ENCODE data around the gene SOCS2. TPM values are rescaled to one million over a fixed set of nuclear protein-coding genes. Genes with fewer than 3 reads are reported as not detected.

Gene SOCS2
- total and polyA plus RNA-seq, 2 of the 13 experiments (the other 11 are each of a cell fraction or from before 2014, with no cell fraction given), result 0.62 to 1.5 TPM

DNA sequence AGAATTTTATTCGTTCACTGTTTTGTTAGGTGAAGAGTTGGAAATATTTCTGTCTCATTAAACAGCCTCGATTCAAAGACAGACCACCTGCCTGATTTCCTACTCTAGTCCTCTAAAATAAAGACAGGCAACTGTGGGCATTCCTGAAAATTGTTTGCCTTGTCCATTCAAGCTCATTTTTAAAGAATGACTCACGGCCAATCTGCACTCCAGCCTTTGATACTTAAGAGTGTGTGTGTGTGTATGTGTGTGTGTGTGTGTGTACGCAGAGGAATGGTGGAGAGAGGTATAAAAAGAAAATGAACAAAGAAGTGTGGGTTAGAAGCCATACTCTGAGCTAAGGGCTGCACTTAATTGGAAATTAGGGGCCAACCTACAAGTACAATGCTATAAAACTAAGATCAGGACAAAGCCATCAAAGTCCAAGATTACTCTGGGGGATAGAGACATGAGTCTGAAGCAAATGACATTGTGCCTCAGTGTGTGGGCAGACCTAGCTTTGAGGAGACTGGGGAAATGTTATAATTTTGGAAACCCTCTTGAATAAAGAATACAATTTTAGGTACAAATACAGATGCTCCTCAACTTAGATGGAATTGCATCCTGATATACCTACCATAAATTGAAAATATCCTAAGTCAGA, 45.6 kb upstream of the SOCS2 start (continued):
- TF ChIP-seq, protein P1, sequence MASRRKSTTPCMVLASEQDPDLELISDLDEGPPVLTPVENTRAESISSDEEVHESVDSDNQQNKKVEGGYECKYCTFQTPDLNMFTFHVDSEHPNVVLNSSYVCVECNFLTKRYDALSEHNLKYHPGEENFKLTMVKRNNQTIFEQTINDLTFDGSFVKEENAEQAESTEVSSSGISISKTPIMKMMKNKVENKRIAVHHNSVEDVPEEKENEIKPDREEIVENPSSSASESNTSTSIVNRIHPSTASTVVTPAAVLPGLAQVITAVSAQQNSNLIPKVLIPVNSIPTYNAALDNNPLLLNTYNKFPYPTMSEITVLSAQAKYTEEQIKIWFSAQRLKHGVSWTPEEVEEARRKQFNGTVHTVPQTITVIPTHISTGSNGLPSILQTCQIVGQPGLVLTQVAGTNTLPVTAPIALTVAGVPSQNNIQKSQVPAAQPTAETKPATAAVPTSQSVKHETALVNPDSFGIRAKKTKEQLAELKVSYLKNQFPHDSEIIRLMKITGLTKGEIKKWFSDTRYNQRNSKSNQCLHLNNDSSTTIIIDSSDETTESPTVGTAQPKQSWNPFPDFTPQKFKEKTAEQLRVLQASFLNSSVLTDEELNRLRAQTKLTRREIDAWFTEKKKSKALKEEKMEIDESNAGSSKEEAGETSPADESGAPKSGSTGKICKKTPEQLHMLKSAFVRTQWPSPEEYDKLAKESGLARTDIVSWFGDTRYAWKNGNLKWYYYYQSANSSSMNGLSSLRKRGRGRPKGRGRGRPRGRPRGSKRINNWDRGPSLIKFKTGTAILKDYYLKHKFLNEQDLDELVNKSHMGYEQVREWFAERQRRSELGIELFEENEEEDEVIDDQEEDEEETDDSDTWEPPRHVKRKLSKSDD (CRISPR knock-in tag; IDR thresholded peaks at IDR 0.05; ENCODE audit: low read depth), result no peak
- no peak for TF ChIP-seq SNAPC4 (CRISPR knock-in tag; IDR thresholded peaks at IDR 0.05)
- no peak for TF ChIP-seq ZFAT (CRISPR knock-in tag; conservative IDR thresholded peaks at IDR 0.05)
- TF ChIP-seq ATF3 (CRISPR knock-in tag; IDR thresholded peaks at IDR 0.05), result peak; percentile 73; the same call in 1 of the 2 replicates
- TF ChIP-seq, protein P2, sequence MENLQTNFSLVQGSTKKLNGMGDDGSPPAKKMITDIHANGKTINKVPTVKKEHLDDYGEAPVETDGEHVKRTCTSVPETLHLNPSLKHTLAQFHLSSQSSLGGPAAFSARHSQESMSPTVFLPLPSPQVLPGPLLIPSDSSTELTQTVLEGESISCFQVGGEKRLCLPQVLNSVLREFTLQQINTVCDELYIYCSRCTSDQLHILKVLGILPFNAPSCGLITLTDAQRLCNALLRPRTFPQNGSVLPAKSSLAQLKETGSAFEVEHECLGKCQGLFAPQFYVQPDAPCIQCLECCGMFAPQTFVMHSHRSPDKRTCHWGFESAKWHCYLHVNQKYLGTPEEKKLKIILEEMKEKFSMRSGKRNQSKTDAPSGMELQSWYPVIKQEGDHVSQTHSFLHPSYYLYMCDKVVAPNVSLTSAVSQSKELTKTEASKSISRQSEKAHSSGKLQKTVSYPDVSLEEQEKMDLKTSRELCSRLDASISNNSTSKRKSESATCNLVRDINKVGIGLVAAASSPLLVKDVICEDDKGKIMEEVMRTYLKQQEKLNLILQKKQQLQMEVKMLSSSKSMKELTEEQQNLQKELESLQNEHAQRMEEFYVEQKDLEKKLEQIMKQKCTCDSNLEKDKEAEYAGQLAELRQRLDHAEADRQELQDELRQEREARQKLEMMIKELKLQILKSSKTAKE (CRISPR knock-in tag; IDR thresholded peaks at IDR 0.05; ENCODE audit: borderline replicate concordance), result no peak; the same call in 1 of the 2 replicates
- no peak for TF ChIP-seq CSRNP1 (CRISPR knock-in tag; IDR thresholded peaks at IDR 0.05)
- TF ChIP-seq, protein P3, sequence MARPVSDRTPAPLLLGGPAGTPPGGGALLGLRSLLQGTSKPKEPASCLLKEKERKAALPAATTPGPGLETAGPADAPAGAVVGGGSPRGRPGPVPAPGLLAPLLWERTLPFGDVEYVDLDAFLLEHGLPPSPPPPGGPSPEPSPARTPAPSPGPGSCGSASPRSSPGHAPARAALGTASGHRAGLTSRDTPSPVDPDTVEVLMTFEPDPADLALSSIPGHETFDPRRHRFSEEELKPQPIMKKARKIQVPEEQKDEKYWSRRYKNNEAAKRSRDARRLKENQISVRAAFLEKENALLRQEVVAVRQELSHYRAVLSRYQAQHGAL (CRISPR knock-in tag; IDR thresholded peaks at IDR 0.05; ENCODE audit: not compliant biosample characterization), result no peak
- TF ChIP-seq ZBTB46 (CRISPR knock-in tag; IDR thresholded peaks at IDR 0.05; ENCODE audit: borderline replicate concordance), result no peak
- TF ChIP-seq HNRNPH1 (optimal IDR thresholded peaks at IDR 0.05; ENCODE audit: low read depth, low read length), result no peak
- peak; percentile 39 for TF ChIP-seq SAP130 (CRISPR knock-in tag; IDR thresholded peaks at IDR 0.05; ENCODE audit: low read depth)
- TF ChIP-seq, protein P4, sequence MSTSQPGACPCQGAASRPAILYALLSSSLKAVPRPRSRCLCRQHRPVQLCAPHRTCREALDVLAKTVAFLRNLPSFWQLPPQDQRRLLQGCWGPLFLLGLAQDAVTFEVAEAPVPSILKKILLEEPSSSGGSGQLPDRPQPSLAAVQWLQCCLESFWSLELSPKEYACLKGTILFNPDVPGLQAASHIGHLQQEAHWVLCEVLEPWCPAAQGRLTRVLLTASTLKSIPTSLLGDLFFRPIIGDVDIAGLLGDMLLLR (CRISPR knock-in tag; IDR thresholded peaks at IDR 0.05), result no peak
